Activated T-helper 2 cell treated with anti-CD3 and anti-CD28 coated beads, Interferon-gamma antibody, Interleukin-2, Interleukin-4, amounts not matched to agents 10 μg/mL and 5 μg/mL and 100 μg/mL, durations not matched to agents 14 hours and 24 hours and 36 hours (primary cell): ENCODE results near the gene FBXL19. TPM values are rescaled to one million over a fixed set of nuclear protein-coding genes. Genes with fewer than 3 reads are reported as not detected.
A peak's percentile ranks its signal among the peaks of the same experiment; 100 is the strongest.
"Not testable (repeated sequence)": the region's sequence is repeated elsewhere in the genome, so short reads cannot be mapped to it uniquely, and the experiment has no call there.

Source experiments
- DNase-seq: peaks from one replicate; pipeline ENCODE4 v3.0.0; 2021; ENCODE audit warnings: low spot score
- H3K27ac Mint-ChIP-seq: one replicate; pipeline ENCODE4 v1.8.0; 2021; ENCODE audit warnings: mixed read lengths
- H3K27me3 Mint-ChIP-seq: one replicate; pipeline ENCODE4 v1.8.0; 2021; ENCODE audit warnings: low read depth, mixed read lengths
- H3K36me3 Mint-ChIP-seq: one replicate; pipeline ENCODE4 v1.8.0; 2021; ENCODE audit warnings: low read depth, mixed read lengths
- H3K4me1 Mint-ChIP-seq: one replicate; pipeline ENCODE4 v1.8.0; 2021; ENCODE audit warnings: low read depth, mixed read lengths
- H3K4me3 Mint-ChIP-seq: one replicate; pipeline ENCODE4 v1.8.0; 2021; ENCODE audit warnings: low read depth, mild to moderate bottlenecking, moderate library complexity, mixed read lengths
- H3K9me3 Mint-ChIP-seq: one replicate; pipeline ENCODE4 v1.8.0; 2021; ENCODE audit warnings: mixed read lengths
- intact Hi-C: fragments of 100-400 bp; cut with micrococcal nuclease; formaldehyde crosslinking; loops from one replicate; pipeline ENCODE4 v1.15.1; 2023
- total RNA-seq: library from RNA; stranded (reverse); gene quantifications from 2 replicates; pipeline ENCODE4 v1.2.3, GENCODE V29; 2022

Gene FBXL19
- total RNA-seq, 1 donor from 2014 or later: 34.4 TPM

- Mint-ChIP-seq H3K4me3 (no peak overlapping the region), H3K4me1 (peaks cover 21% of the 10 kb centered on the region), H3K9me3 (no peaks in the 10 kb centered on the region), H3K27ac (no peak overlapping the region), H3K27me3 (no peaks in the 10 kb centered on the region), H3K36me3 (peaks cover 32% of the 10 kb centered on the region)
- intact Hi-C loops: no loop called here
- no peak for DNase-seq
These were observed 33.7 kb upstream of the FBXL19 start for GRCh38 chr16:30889721-30890120.

DNA sequence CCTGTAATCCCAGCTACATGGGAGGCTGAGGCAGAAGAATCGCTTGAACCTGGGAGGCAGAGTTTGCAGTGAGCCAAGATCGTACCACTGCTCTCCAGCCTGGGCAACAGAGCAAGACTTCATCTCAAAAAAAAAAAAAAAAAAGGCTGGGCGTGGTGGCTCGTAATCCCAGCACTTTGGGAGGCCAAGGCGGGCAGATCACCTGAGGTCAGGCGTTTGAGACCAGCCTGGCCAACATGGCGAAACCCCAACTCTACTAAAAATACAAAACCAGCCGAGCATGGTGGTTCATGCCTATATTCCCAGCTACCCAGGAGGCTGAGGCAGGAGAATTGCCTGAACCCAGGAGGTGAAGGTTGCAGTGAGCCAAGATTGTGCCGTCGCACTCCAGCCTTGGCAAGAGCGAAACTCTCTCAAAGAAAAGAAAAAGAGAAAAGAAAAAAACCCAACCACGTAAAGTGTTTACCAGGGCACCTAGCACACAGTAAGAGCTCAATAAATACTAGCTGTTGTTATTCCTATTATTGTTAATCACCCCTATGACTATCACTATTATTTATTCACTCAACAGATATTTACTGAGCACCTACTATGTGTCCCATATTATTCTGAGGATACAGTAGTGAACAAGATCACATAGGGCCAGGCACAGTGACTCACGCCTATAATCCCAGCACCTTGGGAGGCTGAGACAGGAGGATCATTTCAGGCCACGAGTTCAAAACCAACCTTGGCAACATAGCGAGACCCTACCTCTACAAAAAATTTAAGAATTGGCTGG, 32.1 kb upstream of the FBXL19 start:
- Mint-ChIP-seq H3K4me3 (peak overlapping the region; percentile 26), H3K4me1 (peaks cover 23% of the 10 kb centered on the region), H3K36me3 (peaks cover 25% of the 10 kb centered on the region)
- DNase-seq, H3K27me3 Mint-ChIP-seq, H3K27ac Mint-ChIP-seq, H3K9me3 Mint-ChIP-seq, intact Hi-C loops: not testable (repeated sequence)

- intact Hi-C loops: no loop called here
- DNase-seq: no peak
- Mint-ChIP-seq H3K36me3 (peaks cover 19% of the 10 kb centered on the region), H3K4me3 (peak overlapping the region; percentile 91), H3K27me3 (no peaks in the 10 kb centered on the region), H3K9me3 (no peaks in the 10 kb centered on the region), H3K4me1 (peaks cover 28% of the 10 kb centered on the region), H3K27ac (peak overlapping the region; percentile 83)
These were observed 30.5 kb upstream of the FBXL19 start for GRCh38 chr16:30892670-30893416.

DNA sequence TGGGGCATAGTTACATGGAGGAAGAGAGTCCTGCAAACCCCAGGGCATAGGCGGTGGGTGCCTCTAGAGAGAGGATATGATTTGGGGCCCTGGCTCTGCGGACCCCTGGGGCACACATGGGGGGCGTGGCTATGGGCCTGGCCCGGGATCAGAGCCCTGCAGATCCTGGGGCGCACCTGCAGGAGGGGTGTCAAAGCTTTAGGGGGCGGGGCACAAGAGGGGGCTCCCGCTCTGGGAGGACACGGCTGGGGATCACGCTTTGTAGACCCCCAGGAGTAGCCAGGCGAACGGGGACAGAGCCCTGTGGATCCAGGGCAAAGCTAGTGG, 30.0 kb upstream of the FBXL19 start:
- DNase-seq: no peak
- Mint-ChIP-seq H3K4me3 (peak overlapping the region; percentile 91), H3K9me3 (no peaks in the 10 kb centered on the region), H3K27me3 (no peaks in the 10 kb centered on the region), H3K27ac (peak overlapping the region; percentile 83), H3K4me1 (peaks cover 28% of the 10 kb centered on the region), H3K36me3 (peaks cover 19% of the 10 kb centered on the region)
- intact Hi-C loops: no loop called here

DNA sequence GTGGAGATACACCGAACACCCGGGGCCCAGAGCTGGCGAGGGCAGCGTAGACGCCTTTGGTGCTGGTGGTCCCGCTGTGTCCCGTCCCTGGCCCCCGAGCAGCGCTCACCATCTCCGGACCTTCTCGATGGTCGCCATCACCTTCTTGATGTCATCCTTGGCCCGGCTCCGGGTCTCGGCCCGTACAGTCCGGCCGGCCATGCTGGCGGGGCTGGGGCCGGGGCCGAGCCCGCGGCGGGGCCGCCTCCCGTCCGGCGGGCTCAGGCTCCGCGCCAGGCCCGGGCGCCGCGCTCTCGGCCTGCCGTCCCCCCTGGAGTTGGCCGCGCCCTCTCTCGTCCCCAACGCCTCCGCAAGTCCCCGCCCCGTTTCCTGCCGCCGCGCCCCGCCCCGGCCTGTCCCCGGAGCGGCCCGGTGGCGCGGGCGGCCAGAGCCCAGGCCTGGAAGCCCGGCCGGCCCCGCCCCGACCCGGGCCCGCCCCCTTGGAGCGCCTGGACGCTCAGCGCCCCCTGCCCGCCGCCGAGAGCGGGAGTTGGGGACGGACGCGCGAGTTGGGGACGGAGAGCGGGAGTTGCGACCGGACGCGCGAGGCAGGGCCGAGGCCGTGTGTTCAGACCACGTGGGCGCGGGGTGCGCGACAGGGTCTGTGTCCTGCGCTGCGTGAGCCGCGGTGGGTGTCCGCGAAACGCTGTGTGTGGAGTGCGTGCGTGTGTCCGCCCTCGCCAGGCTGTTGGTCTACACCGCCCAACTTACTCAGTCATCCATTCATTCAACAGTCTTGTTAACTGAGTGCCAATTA, 29.4 kb upstream of the FBXL19 start, which contains the start of gene BCL7C:
BCL7C (minus strand) TSS at position 334 of the 796 bp plus-strand sequence; CDS start at position 201, 133 bp downstream.
- H3K27ac Mint-ChIP-seq: peak within 1 kb of the TSS; percentile 83
- DNase-seq: peak; percentile 82
- peaks cover 14% of the 10 kb centered on the region for H3K36me3 Mint-ChIP-seq
- H3K9me3 Mint-ChIP-seq: no peaks in the 10 kb centered on the region
- H3K27me3 Mint-ChIP-seq: no peaks in the 10 kb centered on the region
- peak within 1 kb of the TSS; percentile 91 for H3K4me3 Mint-ChIP-seq
- intact Hi-C loops: loop anchor here (1.0 kb wide), 1 partner anchor 19 kb away; no protein-coding TSS in a partner anchor
- H3K4me1 Mint-ChIP-seq: peaks cover 26% of the 10 kb centered on the region

- Mint-ChIP-seq H3K27ac (peak overlapping the region; percentile 72), H3K4me3 (peak overlapping the region; percentile 67), H3K9me3 (no peaks in the 10 kb centered on the region), H3K36me3 (peaks cover 10% of the 10 kb centered on the region), H3K4me1 (peaks cover 27% of the 10 kb centered on the region), H3K27me3 (no peaks in the 10 kb centered on the region)
- DNase-seq: no peak
- intact Hi-C loops: loop anchor here (1.0 kb wide), 1 partner anchor 19 kb away; no protein-coding TSS in a partner anchor
These were observed 28.6 kb upstream of the FBXL19 start for GRCh38 chr16:30894540-30895368.

GRCh38 chr16:30895627-30896260, 27.6 kb upstream of the FBXL19 start:
- no peaks in the 10 kb centered on the region for H3K9me3 Mint-ChIP-seq
- DNase-seq: no peak
- H3K27me3 Mint-ChIP-seq: no peaks in the 10 kb centered on the region
- peaks cover 5% of the 10 kb centered on the region for H3K36me3 Mint-ChIP-seq
- peaks cover 33% of the 10 kb centered on the region for H3K4me1 Mint-ChIP-seq
- intact Hi-C loops: no loop called here
- peak overlapping the region; percentile 48 for H3K27ac Mint-ChIP-seq
- peak overlapping the region; percentile 13 for H3K4me3 Mint-ChIP-seq

DNA sequence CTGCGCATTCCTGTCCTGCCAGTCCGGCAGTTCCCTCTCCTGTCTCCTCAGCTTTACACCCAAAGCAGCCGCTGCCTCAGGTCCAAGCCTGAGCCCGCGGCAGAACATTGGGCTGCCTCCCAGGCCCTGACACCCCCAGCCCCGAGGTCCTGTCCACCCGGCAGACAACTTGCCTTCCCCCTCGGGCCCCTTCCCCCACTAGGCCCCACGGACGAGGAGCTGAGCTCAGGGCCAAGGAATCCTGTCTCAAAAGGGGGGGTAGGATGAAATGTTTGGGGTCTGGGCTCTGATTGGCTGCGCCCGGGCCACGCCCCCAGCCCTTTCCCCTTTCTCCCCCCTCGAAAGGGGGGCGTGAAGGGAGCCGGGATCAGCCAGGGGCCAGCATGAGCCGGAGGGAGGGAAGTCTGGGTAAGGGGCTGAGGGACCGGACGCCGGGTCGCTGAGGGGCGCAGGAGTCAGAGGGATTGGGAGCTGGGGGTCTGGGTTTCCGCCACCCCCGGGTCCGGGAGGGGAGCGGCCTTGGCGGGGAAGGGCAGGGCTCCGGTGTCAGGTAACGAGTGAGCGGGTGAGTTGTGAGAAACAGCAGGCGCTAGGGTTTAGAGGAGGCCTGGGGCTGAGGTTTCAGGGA, 27.0 kb upstream of the FBXL19 start, which contains the start of gene CTF1:
CTF1 (plus strand) TSS at position 354 of the 628 bp plus-strand sequence; CDS start at position 384, 30 bp downstream.
- Mint-ChIP-seq H3K4me3 (peak within 1 kb of the TSS; percentile 59), H3K27me3 (no peaks in the 10 kb centered on the region), H3K4me1 (peaks cover 38% of the 10 kb centered on the region), H3K36me3 (peaks cover 2% of the 10 kb centered on the region), H3K27ac (peak within 1 kb of the TSS; percentile 48), H3K9me3 (no peaks in the 10 kb centered on the region)
- no peak for DNase-seq
- intact Hi-C loops: no loop called here

- Mint-ChIP-seq H3K4me3 (peak overlapping the region; percentile 59), H3K36me3 (no peaks in the 10 kb centered on the region), H3K4me1 (peaks cover 40% of the 10 kb centered on the region), H3K27me3 (no peaks in the 10 kb centered on the region), H3K27ac (peak overlapping the region; percentile 10), H3K9me3 (no peaks in the 10 kb centered on the region)
- DNase-seq: peak; percentile 70
- intact Hi-C loops: loop anchor here (1.0 kb wide), 1 partner anchor 26 kb away; the partner anchor contains the start of gene FBXL19
These were observed 26.3 kb upstream of the FBXL19 start for GRCh38 chr16:30896889-30897733.

GRCh38 chr16:30899794-30900193, 23.6 kb upstream of the FBXL19 start:
- H3K36me3 Mint-ChIP-seq: peaks cover 7% of the 10 kb centered on the region
- H3K9me3 Mint-ChIP-seq: peaks cover 4% of the 10 kb centered on the region
- H3K27ac Mint-ChIP-seq: no peak overlapping the region
- intact Hi-C loops: loop anchor here (1.0 kb wide), 1 partner anchor 43 kb away; no protein-coding TSS in a partner anchor
- H3K4me3 Mint-ChIP-seq: no peak overlapping the region
- no peak for DNase-seq
- no peaks in the 10 kb centered on the region for H3K27me3 Mint-ChIP-seq
- H3K4me1 Mint-ChIP-seq: peaks cover 39% of the 10 kb centered on the region
